ENCODE data around the gene WHRN.
A peak's percentile ranks its signal among the peaks of the same experiment; 100 is the strongest.

- TF ChIP-seq CTCF (IDR thresholded peaks at IDR 0.05) (peak; percentile 46), EZH2 (IDR thresholded peaks at IDR 0.05; ENCODE audit: borderline replicate concordance, insufficient read depth, low read depth, low read length, poor library complexity, severe bottlenecking) (no peak)
Observed at GRCh38 chr9:114504341-114505186, 709 bp downstream of the WHRN start.
